ENCODE results near the gene SECISBP2L. TPM values are rescaled to one million over a fixed set of nuclear protein-coding genes. Genes with fewer than 3 reads are reported as not detected.

The SECISBP2L gene
- polyA plus RNA-seq, 1 donor (not counting 4 experiments of a cell fraction or from before 2014, with no cell fraction given): 15.4 TPM

DNA sequence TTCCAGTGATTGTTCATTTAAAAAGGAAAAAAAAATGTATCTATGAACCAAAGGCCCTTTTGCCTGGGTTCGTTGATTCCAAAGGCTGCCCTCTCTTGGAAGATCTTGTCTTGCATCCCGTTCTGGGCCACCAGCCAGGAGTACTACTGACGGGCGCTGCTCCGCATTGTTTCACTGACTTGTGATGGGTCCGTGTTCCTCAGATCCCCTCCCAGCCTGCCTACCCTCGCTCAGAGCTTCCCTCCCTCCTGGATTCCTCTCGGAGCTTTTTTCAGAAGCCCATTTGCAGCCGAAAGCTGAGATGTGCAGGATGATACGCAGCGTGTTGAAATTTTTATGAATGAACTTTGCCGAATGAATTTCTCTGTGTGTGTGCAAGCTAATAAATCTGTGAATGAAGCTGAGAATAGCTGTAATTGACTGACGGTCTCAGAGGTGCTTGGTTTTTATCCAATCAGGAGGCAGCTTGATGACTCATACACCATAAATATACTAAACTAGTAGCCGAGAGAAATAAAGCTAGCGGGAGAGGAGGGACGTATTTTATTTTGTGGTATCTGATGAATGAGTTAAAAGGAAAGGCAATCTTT, 82.6 kb downstream of the SECISBP2L start, which contains the start of gene SHC4:
TSS of gene SHC4 (minus strand) at position 396 of the 590 bp plus-strand sequence. CDS start 904 bp downstream, outside the sequence.
- no peak for TF ChIP-seq EZH2 (IDR thresholded peaks at IDR 0.05; ENCODE audit: low read length)
- TF ChIP-seq, protein P1, sequence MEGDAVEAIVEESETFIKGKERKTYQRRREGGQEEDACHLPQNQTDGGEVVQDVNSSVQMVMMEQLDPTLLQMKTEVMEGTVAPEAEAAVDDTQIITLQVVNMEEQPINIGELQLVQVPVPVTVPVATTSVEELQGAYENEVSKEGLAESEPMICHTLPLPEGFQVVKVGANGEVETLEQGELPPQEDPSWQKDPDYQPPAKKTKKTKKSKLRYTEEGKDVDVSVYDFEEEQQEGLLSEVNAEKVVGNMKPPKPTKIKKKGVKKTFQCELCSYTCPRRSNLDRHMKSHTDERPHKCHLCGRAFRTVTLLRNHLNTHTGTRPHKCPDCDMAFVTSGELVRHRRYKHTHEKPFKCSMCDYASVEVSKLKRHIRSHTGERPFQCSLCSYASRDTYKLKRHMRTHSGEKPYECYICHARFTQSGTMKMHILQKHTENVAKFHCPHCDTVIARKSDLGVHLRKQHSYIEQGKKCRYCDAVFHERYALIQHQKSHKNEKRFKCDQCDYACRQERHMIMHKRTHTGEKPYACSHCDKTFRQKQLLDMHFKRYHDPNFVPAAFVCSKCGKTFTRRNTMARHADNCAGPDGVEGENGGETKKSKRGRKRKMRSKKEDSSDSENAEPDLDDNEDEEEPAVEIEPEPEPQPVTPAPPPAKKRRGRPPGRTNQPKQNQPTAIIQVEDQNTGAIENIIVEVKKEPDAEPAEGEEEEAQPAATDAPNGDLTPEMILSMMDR (optimal IDR thresholded peaks at IDR 0.05 in 1 of 3, IDR thresholded peaks at IDR 0.05 in 1 of 3, conservative IDR thresholded peaks at IDR 0.05 in 1 of 3; ENCODE audit: extremely low read depth in 1 of 3, insufficient read depth in 2 of 3, low read length in 3 of 3): peak; percentile 19 to 53 (median 22)
- Histone ChIP-seq H3K4me3 (ENCODE audit: control insufficient read depth in 2 of 3, extremely low read depth in 1 of 3, insufficient read depth in 2 of 3, low read depth in 1 of 3, low read length in 3 of 3) (peak within 1 kb of the TSS; percentile 41 to 79 (median 72)), H3K79me2 (ENCODE audit: control insufficient read depth, insufficient read depth, low read length) (no peaks in the 10 kb centered on the region), H3K9me1 (ENCODE audit: control insufficient read depth, extremely low read depth, insufficient read depth, low read length) (no peaks in the 10 kb centered on the region), H3K27me3 (ENCODE audit: control insufficient read depth, extremely low read depth, insufficient read depth, low read length) (peaks cover 7% of the 10 kb centered on the region), H3K4me1 (ENCODE audit: control insufficient read depth, extremely low read depth, insufficient read depth, low read length) (peaks cover 40% of the 10 kb centered on the region), H3K36me3 (ENCODE audit: control insufficient read depth in 2 of 2, extremely low read depth in 1 of 2, insufficient read depth in 2 of 2, low read length in 2 of 2) (no peaks in the 10 kb centered on the region), H3K9me3 (ENCODE audit: control insufficient read depth, low read depth, low read length) (no peaks in the 10 kb centered on the region), H3K9ac (ENCODE audit: control insufficient read depth, extremely low read depth, insufficient read depth, low read length) (peak within 1 kb of the TSS; percentile 61), H4K20me1 (ENCODE audit: control insufficient read depth, extremely low read depth, insufficient read depth, low read length) (no peaks in the 10 kb centered on the region), H3K4me2 (ENCODE audit: control insufficient read depth, extremely low read depth, insufficient read depth, low read depth, low read length) (peak within 1 kb of the TSS; percentile 93), H3K27ac (ENCODE audit: control insufficient read depth, insufficient read depth, low read length) (peak within 1 kb of the TSS; percentile 6), H2AFZ (ENCODE audit: control insufficient read depth, low read length) (peak within 1 kb of the TSS; percentile 95)
- FAIRE-seq (peak; percentile 76), DNase-seq (ENCODE audit: low read depth, low spot score) (no peak)
- dilution Hi-C loops (cut with MboI; ENCODE audit: extremely low pct_ligation_motif_present, low sequenced_read_pairs): no loop called here

DNA sequence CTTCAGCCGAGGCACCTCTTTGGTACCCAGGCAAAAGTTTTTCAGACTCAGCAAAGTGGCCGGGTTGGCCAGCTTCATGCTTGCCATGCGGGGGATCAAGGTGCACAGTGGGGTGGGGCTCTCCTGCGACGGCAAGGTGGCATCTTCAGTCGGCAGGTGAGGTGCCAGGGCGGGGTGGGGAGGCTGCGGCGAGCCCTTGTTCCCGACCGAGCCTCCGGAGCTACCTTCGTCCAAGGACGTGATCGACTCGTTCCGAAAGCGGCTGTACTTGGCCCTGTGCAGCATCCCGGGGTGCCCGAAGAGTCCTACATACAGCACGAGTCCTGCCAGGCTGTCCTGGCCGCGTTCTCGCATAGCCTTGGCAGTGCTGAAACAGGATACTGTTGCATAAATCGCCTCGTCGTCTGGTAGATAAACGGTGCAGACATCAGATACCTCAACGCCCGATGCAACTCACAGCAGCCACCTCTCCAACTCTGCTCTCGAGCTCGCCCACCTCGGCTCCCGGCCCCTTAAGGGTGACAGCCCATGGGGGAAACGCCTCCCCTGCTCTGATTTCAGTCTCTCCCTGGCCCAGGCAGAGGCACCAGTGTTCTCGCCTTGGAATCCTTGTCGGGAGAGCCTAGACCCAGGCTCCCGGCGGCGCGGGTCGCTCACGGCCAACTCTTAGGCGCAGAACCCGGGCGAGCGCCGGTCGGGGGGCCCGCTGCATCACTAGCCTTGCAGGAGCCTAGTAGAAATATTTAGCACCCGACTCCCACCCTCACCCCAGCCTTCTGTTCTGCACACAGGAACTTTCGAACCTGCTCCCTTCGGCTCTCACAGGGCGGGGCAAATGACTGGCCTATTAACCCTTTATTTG, 83.4 kb downstream of the SECISBP2L start:
- H3K4me3 ChIP-seq (ENCODE audit: control insufficient read depth in 2 of 3, extremely low read depth in 1 of 3, insufficient read depth in 2 of 3, low read depth in 1 of 3, low read length in 3 of 3): peak overlapping the region; percentile 41 to 79 (median 72)
- H4K20me1 ChIP-seq (ENCODE audit: control insufficient read depth, extremely low read depth, insufficient read depth, low read length): no peaks in the 10 kb centered on the region
- peak overlapping the region; percentile 93 for H3K4me2 ChIP-seq (ENCODE audit: control insufficient read depth, extremely low read depth, insufficient read depth, low read depth, low read length)
- TF ChIP-seq EZH2 (IDR thresholded peaks at IDR 0.05; ENCODE audit: low read length): no peak
- TF ChIP-seq, protein P1 (optimal IDR thresholded peaks at IDR 0.05 in 1 of 3, IDR thresholded peaks at IDR 0.05 in 1 of 3, conservative IDR thresholded peaks at IDR 0.05 in 1 of 3; ENCODE audit: extremely low read depth in 1 of 3, insufficient read depth in 2 of 3, low read length in 3 of 3): no peak
- H3K27me3 ChIP-seq (ENCODE audit: control insufficient read depth, extremely low read depth, insufficient read depth, low read length): peaks cover 14% of the 10 kb centered on the region
- H3K9me3 ChIP-seq (ENCODE audit: control insufficient read depth, low read depth, low read length): no peaks in the 10 kb centered on the region
- H3K79me2 ChIP-seq (ENCODE audit: control insufficient read depth, insufficient read depth, low read length): no peaks in the 10 kb centered on the region
- H3K9me1 ChIP-seq (ENCODE audit: control insufficient read depth, extremely low read depth, insufficient read depth, low read length): no peaks in the 10 kb centered on the region
- FAIRE-seq (no peak), DNase-seq (ENCODE audit: low read depth, low spot score) (no peak)
- H2AFZ ChIP-seq (ENCODE audit: control insufficient read depth, low read length): peak overlapping the region; percentile 95
- H3K27ac ChIP-seq (ENCODE audit: control insufficient read depth, insufficient read depth, low read length): no peak overlapping the region
- peaks cover 40% of the 10 kb centered on the region for H3K4me1 ChIP-seq (ENCODE audit: control insufficient read depth, extremely low read depth, insufficient read depth, low read length)
- dilution Hi-C loops (cut with MboI; ENCODE audit: extremely low pct_ligation_motif_present, low sequenced_read_pairs): no loop called here
- no peaks in the 10 kb centered on the region for H3K36me3 ChIP-seq (ENCODE audit: control insufficient read depth in 2 of 2, extremely low read depth in 1 of 2, insufficient read depth in 2 of 2, low read length in 2 of 2)
- H3K9ac ChIP-seq (ENCODE audit: control insufficient read depth, extremely low read depth, insufficient read depth, low read length): peak overlapping the region; percentile 61

Data from keratinocyte (primary cell).